Measurements from ENCODE around the gene SPNS1.

The SPNS1 gene

GRCh38 chr16:28982418-28982817 lies 7.8 kb downstream of the SPNS1 start:
- DNase-seq, result no peak
- WGBS (ENCODE audit: extremely low coverage, insufficient coverage, low lambda C conversion rate), result no CpG with 5 or more reads among the region's 10 CpGs
- H2BK120ac ChIP-seq (ENCODE audit: low read depth, low read length), result no peak overlapping the region

GRCh38 chr16:28982949-28983348 lies 8.4 kb downstream of the SPNS1 start:
- H2BK120ac ChIP-seq (ENCODE audit: low read depth, low read length), result no peak overlapping the region
- H3K36me3 ChIP-seq (ENCODE audit: control insufficient read depth, insufficient read depth, low read length), result no peaks in the 10 kb centered on the region
- no CpG with 5 or more reads among the region's 11 CpGs for WGBS (ENCODE audit: extremely low coverage, insufficient coverage, low lambda C conversion rate)
- no peak overlapping the region for H3K23ac ChIP-seq (ENCODE audit: low read length)
- no peak overlapping the region for H3K4me3 ChIP-seq (ENCODE audit: low read length)
- H2BK5ac ChIP-seq (ENCODE audit: low read length), result no peak overlapping the region
- no peak overlapping the region for H3K4ac ChIP-seq (ENCODE audit: low read depth, low read length)
- H3K18ac ChIP-seq (ENCODE audit: low read length), result no peak overlapping the region
- H3K9ac ChIP-seq (ENCODE audit: low read length), result no peak overlapping the region
- no peaks in the 10 kb centered on the region for H3K27me3 ChIP-seq (ENCODE audit: insufficient read depth, low read length, poor library complexity)
- H3K56ac ChIP-seq (ENCODE audit: low read length), result no peak overlapping the region
- H2AK5ac ChIP-seq (ENCODE audit: low read length), result no peak overlapping the region
- no peak overlapping the region for H4K8ac ChIP-seq (ENCODE audit: low read depth, low read length)
- no peaks in the 10 kb centered on the region for H3K4me1 ChIP-seq (ENCODE audit: control insufficient read depth, low read depth, low read length)
- DNase-seq, result no peak
- H3K27ac ChIP-seq (ENCODE audit: low read depth, low read length), result no peak overlapping the region
- no peak overlapping the region for H3K4me2 ChIP-seq (ENCODE audit: low read length)
- no peaks in the 10 kb centered on the region for H3K79me1 ChIP-seq (ENCODE audit: low read length)
- H3K79me2 ChIP-seq (ENCODE audit: control insufficient read depth, insufficient read depth, low read length), result no peaks in the 10 kb centered on the region
- H4K5ac ChIP-seq (ENCODE audit: low read length), result no peak overlapping the region
- no peak overlapping the region for H2BK15ac ChIP-seq (replicated peaks; ENCODE audit: low read depth)

More at GRCh38 chr16:28982418-28982817, 7.8 kb downstream of the SPNS1 start:
- no peak overlapping the region for H4K8ac ChIP-seq (ENCODE audit: low read depth, low read length)
- H3K56ac ChIP-seq (ENCODE audit: low read length), result no peak overlapping the region
- H3K23ac ChIP-seq (ENCODE audit: low read length), result no peak overlapping the region
- H3K18ac ChIP-seq (ENCODE audit: low read length), result no peak overlapping the region
- no peaks in the 10 kb centered on the region for H3K36me3 ChIP-seq (ENCODE audit: control insufficient read depth, insufficient read depth, low read length)
- H3K4me1 ChIP-seq (ENCODE audit: control insufficient read depth, low read depth, low read length), result no peaks in the 10 kb centered on the region
- no peak overlapping the region for H3K27ac ChIP-seq (ENCODE audit: low read depth, low read length)
- H3K4ac ChIP-seq (ENCODE audit: low read depth, low read length), result no peak overlapping the region
- no peak overlapping the region for H3K4me2 ChIP-seq (ENCODE audit: low read length)
- no peak overlapping the region for H2AK5ac ChIP-seq (ENCODE audit: low read length)
- no peak overlapping the region for H2BK5ac ChIP-seq (ENCODE audit: low read length)
- H3K4me3 ChIP-seq (ENCODE audit: low read length), result no peak overlapping the region
- H2BK15ac ChIP-seq (replicated peaks; ENCODE audit: low read depth), result no peak overlapping the region
- H3K79me2 ChIP-seq (ENCODE audit: control insufficient read depth, insufficient read depth, low read length), result no peaks in the 10 kb centered on the region
- H4K5ac ChIP-seq (ENCODE audit: low read length), result no peak overlapping the region
- no peaks in the 10 kb centered on the region for H3K27me3 ChIP-seq (ENCODE audit: insufficient read depth, low read length, poor library complexity)
- no peaks in the 10 kb centered on the region for H3K79me1 ChIP-seq (ENCODE audit: low read length)
- H3K9ac ChIP-seq (ENCODE audit: low read length), result no peak overlapping the region

GRCh38 chr16:28983644-28984043 lies 9.1 kb downstream of the SPNS1 start:
- H3K79me1 ChIP-seq (ENCODE audit: low read length), result no peaks in the 10 kb centered on the region
- no peak overlapping the region for H2BK120ac ChIP-seq (ENCODE audit: low read depth, low read length)
- H2AK5ac ChIP-seq (ENCODE audit: low read length), result no peak overlapping the region
- no peak overlapping the region for H3K4me3 ChIP-seq (ENCODE audit: low read length)
- no peaks in the 10 kb centered on the region for H3K36me3 ChIP-seq (ENCODE audit: control insufficient read depth, insufficient read depth, low read length)
- H3K23ac ChIP-seq (ENCODE audit: low read length), result no peak overlapping the region
- no peak overlapping the region for H2BK5ac ChIP-seq (ENCODE audit: low read length)
- H3K27ac ChIP-seq (ENCODE audit: low read depth, low read length), result no peak overlapping the region
- no peak overlapping the region for H3K4me2 ChIP-seq (ENCODE audit: low read length)
- H3K4ac ChIP-seq (ENCODE audit: low read depth, low read length), result no peak overlapping the region
- no peak for DNase-seq
- no peaks in the 10 kb centered on the region for H3K4me1 ChIP-seq (ENCODE audit: control insufficient read depth, low read depth, low read length)
- no peak overlapping the region for H3K18ac ChIP-seq (ENCODE audit: low read length)
- H4K8ac ChIP-seq (ENCODE audit: low read depth, low read length), result no peak overlapping the region
- no peak overlapping the region for H3K56ac ChIP-seq (ENCODE audit: low read length)
- H3K9ac ChIP-seq (ENCODE audit: low read length), result no peak overlapping the region
- no peaks in the 10 kb centered on the region for H3K79me2 ChIP-seq (ENCODE audit: control insufficient read depth, insufficient read depth, low read length)
- no CpG with 5 or more reads among the region's 18 CpGs for WGBS (ENCODE audit: extremely low coverage, insufficient coverage, low lambda C conversion rate)
- H3K27me3 ChIP-seq (ENCODE audit: insufficient read depth, low read length, poor library complexity), result no peaks in the 10 kb centered on the region
- no peak overlapping the region for H4K5ac ChIP-seq (ENCODE audit: low read length)
- no peak overlapping the region for H2BK15ac ChIP-seq (replicated peaks; ENCODE audit: low read depth)

GRCh38 chr16:28984091-28984490 lies 9.5 kb downstream of the SPNS1 start:
- H2BK15ac ChIP-seq (replicated peaks; ENCODE audit: low read depth), result no peak overlapping the region
- H3K4me1 ChIP-seq (ENCODE audit: control insufficient read depth, low read depth, low read length), result no peaks in the 10 kb centered on the region
- H3K56ac ChIP-seq (ENCODE audit: low read length), result no peak overlapping the region
- no peak overlapping the region for H3K18ac ChIP-seq (ENCODE audit: low read length)
- H2BK120ac ChIP-seq (ENCODE audit: low read depth, low read length), result no peak overlapping the region
- H4K8ac ChIP-seq (ENCODE audit: low read depth, low read length), result no peak overlapping the region
- H3K27ac ChIP-seq (ENCODE audit: low read depth, low read length), result no peak overlapping the region
- no peak overlapping the region for H2AK5ac ChIP-seq (ENCODE audit: low read length)
- no peak for DNase-seq
- no peak overlapping the region for H3K4me2 ChIP-seq (ENCODE audit: low read length)
- H3K27me3 ChIP-seq (ENCODE audit: insufficient read depth, low read length, poor library complexity), result no peaks in the 10 kb centered on the region
- no peak overlapping the region for H4K5ac ChIP-seq (ENCODE audit: low read length)
- no peak overlapping the region for H3K23ac ChIP-seq (ENCODE audit: low read length)
- no peak overlapping the region for H3K4ac ChIP-seq (ENCODE audit: low read depth, low read length)
- no CpG with 5 or more reads among the region's 12 CpGs for WGBS (ENCODE audit: extremely low coverage, insufficient coverage, low lambda C conversion rate)
- H3K79me2 ChIP-seq (ENCODE audit: control insufficient read depth, insufficient read depth, low read length), result no peaks in the 10 kb centered on the region
- H3K9ac ChIP-seq (ENCODE audit: low read length), result no peak overlapping the region
- no peak overlapping the region for H2BK5ac ChIP-seq (ENCODE audit: low read length)
- H3K4me3 ChIP-seq (ENCODE audit: low read length), result no peak overlapping the region
- no peaks in the 10 kb centered on the region for H3K79me1 ChIP-seq (ENCODE audit: low read length)
- no peaks in the 10 kb centered on the region for H3K36me3 ChIP-seq (ENCODE audit: control insufficient read depth, insufficient read depth, low read length)

- Histone ChIP-seq H3K18ac (ENCODE audit: low read length) (no peak within 1 kb of the TSS), H3K56ac (ENCODE audit: low read length) (no peak within 1 kb of the TSS), H3K4me2 (ENCODE audit: low read length) (no peak within 1 kb of the TSS), H2AK5ac (ENCODE audit: low read length) (no peak within 1 kb of the TSS), H2BK5ac (ENCODE audit: low read length) (no peak within 1 kb of the TSS), H4K8ac (ENCODE audit: low read depth, low read length) (no peak within 1 kb of the TSS), H2BK120ac (ENCODE audit: low read depth, low read length) (no peak within 1 kb of the TSS), H4K5ac (ENCODE audit: low read length) (no peak within 1 kb of the TSS), H3K4ac (ENCODE audit: low read depth, low read length) (no peak within 1 kb of the TSS), H3K79me2 (ENCODE audit: control insufficient read depth, insufficient read depth, low read length) (no peaks in the 10 kb centered on the region), H3K79me1 (ENCODE audit: low read length) (no peaks in the 10 kb centered on the region), H3K27ac (ENCODE audit: low read depth, low read length) (no peak within 1 kb of the TSS), H3K4me3 (ENCODE audit: low read length) (no peak within 1 kb of the TSS), H2BK15ac (replicated peaks; ENCODE audit: low read depth) (no peak within 1 kb of the TSS), H3K36me3 (ENCODE audit: control insufficient read depth, insufficient read depth, low read length) (no peaks in the 10 kb centered on the region), H3K27me3 (ENCODE audit: insufficient read depth, low read length, poor library complexity) (no peaks in the 10 kb centered on the region), H3K23ac (ENCODE audit: low read length) (no peak within 1 kb of the TSS), H3K4me1 (ENCODE audit: control insufficient read depth, low read depth, low read length) (no peaks in the 10 kb centered on the region), H3K9ac (ENCODE audit: low read length) (no peak within 1 kb of the TSS)
- DNase-seq, result no peak
- no CpG with 5 or more reads among the region's 24 CpGs for whole genome bisulfite sequencing (ENCODE audit: extremely low coverage, insufficient coverage, low lambda C conversion rate)
Measured at GRCh38 chr16:28984619-28985135, 10.1 kb downstream of the SPNS1 start, which contains the start of gene LAT. TSS of gene LAT (plus strand) at chr16:28985052. CDS start at chr16:28985418, 366 bp downstream.
